HG02852 (cell line): Measurements from ENCODE around the gene TRIM44.

ENCODE experiments used
- ATAC-seq: cut with Tn5 transposase; IDR thresholded peaks from one replicate; pipeline ENCODE4 v1.9.1; 2021; ENCODE audit warnings: mild to moderate bottlenecking, moderate library complexity; ENCODE audit not compliant: unreplicated experiment

The TRIM44 gene

DNA sequence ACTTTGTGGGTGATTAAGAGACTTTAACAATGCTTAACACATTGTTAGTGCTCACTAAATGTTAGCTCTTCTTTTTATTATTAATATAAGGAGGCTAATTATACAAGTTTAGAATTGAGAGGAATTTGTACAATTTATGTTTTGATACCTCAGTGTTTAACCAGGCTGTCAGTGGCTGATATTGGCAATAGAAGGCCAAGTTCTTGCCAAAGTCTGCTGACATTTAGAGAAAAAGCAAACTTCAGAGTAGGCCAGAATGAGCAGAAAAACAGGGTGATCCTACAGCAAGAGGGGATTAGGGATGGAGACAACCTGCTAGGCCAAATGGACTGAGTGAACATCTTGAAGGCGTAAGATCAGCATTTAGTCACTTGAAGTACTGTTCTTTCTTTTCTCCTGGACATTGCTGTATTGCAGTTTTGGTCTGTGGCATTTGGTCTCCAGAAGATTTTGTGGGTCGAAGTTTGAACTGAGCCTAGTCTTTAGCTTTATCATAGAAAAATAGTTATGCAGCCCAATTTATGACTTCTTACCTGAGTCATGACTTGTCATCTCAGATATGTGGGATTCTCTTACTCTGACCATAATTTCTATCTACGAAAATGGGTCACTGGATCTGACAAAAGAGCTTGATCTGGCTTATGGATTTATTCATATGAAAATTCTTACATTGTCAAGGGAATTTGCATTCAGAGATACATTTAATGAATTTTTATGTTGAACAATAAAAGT, 9.0 kb downstream of the TRIM44 start:
- ATAC-seq, result no peak

DNA sequence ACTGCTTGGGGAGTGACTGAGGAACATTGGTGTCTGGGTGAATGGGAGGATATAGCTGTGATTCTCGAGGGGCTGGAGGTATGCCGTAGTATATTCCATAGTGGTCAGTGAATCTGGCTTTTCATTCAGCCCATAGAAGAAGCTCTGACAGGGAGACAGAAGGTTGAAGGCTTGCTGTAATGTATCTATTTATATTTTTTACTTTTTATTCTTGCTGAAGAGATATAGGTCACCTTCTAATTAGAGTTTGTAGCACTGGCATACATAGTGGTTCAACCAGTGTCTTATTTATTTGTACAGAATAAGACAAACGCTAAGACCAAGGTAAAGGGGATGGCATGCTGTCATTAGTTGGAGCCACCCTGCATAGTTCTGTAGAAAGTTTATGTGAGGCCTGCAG, 10.0 kb downstream of the TRIM44 start:
- ATAC-seq, result no peak

DNA sequence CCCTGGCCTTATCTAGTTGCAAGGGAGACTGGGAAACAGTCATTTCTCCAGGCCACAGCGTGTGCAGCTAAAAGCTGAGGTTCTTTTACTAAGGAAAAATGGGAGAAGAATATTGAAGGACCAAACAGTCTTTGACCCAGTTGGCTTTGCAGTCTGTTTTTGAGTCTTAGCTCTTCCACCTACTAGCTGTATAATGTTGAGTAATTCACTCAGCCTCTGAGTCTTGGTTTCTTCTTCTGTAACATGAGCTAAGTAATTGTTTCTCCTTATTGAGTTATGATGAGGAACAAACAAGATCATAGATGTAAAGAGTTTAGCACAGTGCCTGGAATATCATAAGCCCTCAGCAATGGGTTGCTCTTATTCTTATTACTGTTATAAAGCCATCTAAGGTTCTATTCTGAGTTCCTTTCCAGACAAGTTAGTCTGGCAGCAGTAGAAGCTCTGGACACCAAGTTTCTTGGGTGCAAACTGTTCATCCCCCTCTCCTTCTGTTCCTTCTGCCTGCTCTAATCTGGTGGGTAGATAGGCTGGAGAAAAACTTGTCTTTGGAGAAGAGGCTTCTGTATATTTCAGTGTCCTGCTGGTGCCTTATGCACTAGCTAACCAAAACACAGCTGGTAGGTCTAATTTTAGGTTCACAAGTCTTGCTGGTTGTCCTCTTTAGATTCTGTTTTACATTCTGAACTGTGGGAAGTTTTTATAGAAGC, 13.5 kb downstream of the TRIM44 start:
- ATAC-seq, result no peak

DNA sequence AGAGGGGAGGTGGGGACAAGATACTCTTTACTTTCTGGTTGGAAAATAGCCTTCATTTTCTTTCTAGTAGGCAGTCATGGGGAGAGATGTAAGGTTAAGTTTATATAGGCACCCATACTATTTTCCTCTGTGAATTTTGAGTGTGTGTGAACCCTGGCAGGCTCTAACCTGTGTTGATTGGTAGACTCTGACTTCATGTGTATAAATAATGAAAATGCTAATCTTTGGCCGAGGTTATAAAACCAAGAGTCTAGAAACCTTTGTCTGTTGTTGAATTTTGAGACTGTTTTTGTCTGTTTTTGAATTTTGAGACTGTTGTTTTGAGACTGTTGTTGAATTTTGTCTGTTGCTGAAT, 14.0 kb downstream of the TRIM44 start:
- ATAC-seq, result no peak

DNA sequence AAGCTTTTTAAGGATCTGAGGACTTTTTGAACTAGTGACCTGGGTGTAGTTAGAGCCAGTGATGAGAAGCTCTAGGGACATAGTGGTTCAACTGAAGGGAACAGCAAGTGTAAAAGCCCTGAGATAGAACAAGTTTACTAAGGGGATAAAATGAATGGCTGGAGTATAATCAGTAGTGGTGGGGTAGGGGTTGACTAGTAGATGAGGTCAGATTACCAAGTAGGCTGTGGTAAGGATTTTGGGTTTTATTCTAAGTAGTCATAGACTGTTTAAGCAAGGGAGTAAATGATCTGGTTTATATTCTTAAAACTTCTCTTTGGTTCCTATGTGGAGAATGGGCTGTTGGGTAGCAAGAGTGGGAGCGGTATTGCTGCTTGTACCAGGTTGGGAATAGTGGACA, 15.3 kb downstream of the TRIM44 start:
- no peak for ATAC-seq

DNA sequence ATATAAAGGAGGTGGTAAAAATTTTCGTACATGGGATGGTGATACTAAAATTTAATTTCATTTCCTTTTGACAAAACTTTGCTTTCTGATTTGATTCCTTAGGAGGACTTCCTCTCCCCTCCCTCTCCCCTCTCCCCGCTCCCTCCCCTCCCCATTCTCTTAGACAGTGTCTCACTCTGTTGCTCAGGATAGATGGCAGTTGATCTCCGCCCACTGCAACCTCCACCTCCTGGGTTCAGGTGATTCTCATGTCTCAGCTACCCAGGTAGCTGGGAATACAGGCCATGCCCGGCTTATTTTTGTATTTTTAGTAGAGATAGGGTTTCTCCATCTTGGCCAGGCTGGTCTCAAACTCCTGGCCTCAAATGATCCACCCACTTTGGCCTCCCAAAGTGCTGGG, 15.9 kb downstream of the TRIM44 start:
- no peak for ATAC-seq

DNA sequence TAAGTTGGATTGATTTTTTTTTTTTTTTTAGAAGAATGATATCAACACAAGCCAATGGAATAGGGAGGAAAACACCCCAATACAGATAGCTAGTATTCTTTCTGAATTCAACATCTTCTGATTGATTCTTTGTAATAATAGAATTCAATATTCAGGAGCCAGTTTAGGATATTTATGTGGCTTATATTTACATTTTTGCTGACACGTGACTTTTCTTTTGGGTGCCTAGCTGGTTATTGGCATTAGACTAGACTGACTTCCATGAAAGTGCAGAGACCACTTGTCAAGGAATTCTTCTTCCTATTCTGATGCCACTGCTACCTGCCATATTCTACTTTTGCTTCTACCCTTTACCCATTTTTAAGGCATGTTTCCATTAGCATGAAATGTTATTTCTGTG, 16.4 kb downstream of the TRIM44 start:
- ATAC-seq, result no peak

DNA sequence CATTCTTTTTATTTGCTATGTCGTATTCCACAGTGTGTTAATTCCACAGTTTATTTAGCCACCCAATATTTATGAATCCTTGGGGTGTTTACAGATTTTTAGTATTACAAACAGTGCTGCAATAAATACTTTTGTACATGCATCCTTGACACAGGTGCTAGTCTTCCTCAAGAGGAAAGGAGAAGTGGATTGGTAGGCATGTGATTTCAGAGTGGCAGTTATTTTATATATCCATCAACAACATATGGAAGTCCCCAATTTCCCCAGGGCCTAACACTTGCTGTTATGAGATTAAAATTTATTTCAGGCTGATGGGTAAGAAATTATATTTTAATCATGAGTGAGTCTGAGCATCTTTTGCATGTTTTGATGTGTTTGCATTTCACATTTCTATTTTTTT, 17.9 kb downstream of the TRIM44 start:
- ATAC-seq, result no peak

DNA sequence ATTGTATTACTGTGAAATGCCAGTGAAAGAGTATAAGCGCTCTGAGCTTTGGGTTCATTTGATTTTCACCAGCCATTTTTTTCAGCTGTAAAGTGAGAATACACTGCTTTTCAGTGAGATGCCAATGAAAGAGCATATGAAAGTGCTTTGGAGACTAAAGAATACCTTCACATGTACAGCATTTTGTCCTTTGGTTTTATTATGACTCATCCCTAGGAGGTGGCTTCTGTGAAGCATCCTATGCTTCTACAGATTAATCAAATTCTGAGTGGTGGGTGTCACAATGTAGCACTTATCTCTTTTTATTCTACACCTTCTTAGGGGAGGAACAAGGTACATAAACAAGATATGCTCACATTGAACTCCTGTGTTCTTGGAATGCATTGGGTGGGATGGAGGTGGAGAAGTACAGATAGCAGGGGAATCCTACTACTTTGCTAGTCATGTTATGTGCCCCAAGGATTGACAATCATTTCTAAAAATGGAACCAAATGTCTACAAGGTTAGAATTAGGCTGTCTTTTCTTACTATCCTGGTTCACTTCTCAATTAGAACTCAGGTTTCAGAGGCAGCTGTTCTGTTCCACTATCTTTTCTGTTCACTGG, 18.7 kb downstream of the TRIM44 start:
- ATAC-seq, result no peak

DNA sequence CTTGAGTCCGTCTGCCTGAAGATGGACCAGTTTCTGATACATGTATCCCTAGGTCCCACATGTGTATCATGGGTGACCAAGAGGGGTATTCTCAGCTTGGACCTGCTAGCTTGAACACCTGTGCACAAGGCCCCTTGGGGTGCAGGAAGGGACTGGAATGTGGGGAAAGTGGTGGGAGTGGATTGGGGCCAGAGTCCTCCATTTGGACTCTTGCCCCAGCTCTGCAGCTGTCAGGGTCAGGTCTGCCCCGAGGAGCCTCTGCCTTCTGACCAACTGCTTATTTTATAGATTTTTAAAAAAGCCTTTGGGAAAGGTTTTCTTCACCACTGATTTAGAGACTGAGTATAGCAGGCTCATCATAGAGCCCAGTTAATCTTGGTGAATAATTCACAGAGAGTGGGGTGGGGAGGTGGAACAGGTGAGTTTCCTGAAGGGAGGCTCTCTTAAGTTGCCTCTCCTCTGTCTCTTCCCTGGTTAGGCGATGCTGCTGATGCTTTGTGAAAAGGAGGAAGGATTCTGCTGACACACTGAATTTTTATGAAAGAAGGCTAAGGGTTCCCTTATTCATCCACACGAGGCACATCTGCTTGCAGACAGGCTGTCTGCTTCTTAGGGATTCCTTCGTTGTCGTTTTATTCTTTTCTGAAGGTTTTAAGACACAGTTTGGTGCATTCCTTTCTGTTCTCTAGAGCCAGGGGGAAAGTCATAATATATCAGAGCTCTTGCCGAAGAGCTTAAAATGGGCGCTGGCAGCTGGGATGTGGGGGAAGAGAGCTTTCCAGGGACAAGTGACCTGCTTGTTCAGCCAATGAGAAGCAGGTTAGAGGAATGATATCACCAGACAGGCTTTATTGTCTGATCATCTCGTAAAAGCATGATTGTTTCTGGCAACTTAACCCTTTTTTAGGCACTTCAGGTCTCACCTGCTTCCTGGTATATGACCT, 19.9 kb downstream of the TRIM44 start:
- ATAC-seq, result no peak

DNA sequence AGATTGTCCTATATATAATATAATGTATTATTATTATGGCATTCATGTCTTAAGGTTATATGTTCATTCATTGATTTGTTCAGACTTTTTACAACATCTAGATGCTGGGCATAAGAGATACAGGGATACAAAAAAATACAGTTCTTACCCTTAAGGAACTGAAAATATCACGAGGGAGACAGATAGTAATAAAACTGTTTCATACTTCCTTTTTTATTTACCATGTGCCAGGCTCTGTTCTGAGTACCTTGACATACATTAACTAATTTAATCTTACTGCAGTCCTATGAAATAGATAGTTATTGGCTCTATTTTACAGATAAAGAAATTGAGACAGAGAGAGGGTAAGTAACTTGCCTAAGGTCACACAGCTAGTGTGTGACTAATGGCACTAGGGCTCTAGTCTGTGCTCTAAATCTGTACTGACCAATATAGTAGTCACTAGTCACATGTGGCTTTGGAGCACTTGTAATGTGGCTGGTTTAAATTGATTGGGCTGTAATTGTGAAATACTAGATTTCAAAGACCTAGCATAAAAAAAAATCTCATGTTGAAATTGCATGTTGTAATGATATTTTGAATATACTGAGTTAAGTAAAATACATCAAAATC, 21.3 kb downstream of the TRIM44 start:
- peak; percentile 75 for ATAC-seq

DNA sequence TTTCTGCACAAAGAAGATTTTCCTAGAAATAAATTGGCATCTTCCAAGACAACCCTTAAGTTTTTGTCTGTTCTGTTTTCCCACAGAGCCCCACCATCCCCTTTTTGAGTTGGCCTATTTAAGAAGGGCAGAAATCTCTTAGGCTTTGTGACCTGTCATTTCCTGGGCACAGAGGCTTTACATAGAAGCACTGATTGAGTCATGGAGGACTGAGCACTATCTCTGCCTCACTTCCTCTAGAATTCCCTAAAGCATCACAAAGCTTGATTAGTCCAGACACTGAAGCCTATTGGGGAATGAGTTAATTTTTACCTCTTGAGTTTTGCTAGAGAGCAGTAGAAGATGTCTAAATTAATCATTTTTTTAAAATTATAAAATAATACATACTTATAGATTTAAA, 25.4 kb downstream of the TRIM44 start:
- no peak for ATAC-seq

DNA sequence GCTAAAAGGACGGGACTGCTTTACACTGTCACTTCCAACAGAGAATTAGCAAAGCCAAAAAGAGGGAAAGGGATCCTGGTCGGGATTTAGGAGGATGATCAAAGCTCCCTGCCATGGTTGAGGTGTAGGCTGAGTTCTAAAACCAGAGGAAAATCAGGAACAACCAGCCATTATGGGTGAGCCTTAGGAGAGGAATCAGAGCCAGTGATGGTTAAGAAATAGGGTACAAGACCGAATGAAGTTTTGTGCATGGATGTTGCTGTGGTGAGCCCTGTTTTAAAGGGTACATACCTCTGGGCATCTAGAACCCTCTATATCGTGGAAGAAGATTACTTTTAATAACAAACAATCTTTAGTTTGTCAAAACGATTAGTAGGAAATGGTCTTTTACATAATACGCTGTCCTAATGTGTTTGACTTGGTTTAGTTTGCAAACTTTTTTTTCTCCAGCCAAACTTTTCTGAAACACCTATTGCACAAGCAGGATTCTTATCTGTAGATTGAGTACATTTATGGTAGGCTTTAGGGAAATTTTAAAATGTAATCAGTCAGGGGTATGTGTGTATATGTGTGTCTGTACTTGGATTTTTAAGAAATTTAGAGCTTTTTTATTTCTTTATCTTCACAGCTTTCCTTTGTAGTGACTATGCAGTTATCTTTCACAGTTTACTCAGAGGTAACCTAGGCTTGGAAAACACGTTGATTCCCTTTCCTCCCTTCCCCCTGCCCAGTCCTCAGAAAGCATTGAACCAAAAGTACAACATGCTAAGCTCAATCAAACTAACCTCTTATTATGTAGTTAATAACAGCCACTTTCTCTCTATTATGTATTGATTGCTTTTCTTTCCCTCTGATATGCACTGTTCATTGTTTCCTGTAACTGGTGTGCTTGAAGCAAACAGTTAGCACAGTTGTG, 26.8 kb downstream of the TRIM44 start:
- ATAC-seq, result no peak

DNA sequence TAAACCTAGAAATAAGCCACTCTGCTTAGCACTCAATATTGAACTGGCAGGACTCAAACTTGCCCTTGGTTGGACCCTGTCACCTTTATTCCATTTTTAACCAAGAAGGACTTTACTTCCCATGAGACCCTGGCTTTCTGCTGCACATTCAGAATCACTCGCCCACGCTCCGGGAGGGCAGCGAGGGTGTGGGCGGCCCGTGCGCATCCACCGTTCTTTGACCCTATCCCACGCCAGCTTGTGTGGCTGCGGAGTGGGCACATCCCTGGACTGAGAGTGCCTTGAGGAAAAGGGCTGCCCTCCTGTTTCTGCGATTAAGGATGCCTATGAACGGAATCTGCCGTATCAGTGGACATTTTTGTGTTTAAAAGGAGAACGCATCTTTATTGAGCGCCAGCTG, 39.6 kb downstream of the TRIM44 start:
- ATAC-seq, result no peak

DNA sequence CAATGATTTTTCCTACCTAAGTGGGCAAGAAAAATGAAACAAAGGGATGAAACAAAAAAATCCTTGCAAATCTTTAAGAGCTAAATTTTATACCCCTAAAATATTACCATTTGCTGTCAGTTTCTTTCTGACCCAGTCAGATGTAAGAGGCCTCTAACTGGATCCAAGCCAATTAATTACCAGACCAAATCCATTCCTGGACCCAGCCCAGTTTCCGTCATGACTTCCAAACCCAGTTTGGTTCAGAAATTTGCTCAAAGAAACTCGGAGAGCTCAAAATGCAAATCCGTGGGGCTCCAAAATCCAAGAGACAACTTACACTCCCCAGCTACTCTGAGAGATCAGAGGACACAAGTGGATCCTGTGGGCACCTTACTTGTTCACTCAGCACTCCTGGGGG, 46.8 kb downstream of the TRIM44 start:
- no peak for ATAC-seq

DNA sequence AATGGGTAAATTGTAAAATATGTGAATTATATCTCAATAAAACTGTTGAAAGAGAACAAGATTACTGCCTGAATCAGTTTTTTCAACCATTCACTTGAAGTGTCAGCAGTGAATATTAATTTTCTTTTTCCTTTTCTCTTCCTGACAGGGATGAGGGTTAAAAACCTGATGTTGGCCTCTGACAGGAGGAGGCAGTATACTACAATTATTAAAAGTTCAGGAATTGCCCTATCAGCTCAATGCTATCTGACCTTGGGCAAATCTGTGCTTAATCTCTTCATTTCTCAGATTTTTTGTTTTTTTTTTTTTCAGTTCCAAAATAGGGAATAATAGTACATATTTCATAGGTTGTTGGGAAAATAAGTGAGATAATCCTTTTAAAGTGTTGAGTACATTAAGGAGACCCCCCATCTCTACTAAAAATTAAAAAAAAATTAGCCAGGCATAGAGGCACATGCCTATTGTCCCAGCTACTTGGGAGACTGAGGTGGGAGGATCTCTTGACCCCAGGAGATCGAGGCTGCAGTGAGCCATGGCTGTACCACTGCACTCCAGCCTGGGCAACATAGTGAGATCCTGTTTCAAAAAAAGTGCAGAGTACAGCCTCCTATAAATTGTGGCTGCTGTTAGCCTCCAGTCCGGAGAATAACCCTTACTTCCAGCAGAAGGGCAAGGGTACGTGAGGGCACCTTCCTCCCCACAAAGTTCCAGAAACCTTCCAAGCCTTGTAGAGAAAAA, 48.8 kb downstream of the TRIM44 start:
- ATAC-seq, result no peak

DNA sequence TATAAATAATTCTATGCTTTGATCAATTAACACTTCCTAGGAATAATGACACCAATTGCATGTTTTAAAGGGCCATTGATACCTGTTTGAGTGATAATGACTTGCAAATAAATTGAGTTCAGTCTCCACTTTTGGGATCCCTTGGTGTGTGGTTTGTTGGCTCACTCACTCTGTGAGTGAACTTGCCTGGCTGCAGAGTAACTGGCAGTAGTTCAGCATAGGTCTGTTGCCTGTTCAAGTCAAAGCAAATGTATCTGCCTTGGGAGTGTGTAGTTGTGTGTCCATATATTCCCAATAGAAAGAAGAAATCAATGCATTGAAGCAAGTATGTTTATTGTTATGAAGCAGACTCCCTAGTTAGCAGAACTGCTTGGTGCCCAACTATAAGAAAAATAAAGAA, 49.3 kb downstream of the TRIM44 start:
- ATAC-seq, result no peak

DNA sequence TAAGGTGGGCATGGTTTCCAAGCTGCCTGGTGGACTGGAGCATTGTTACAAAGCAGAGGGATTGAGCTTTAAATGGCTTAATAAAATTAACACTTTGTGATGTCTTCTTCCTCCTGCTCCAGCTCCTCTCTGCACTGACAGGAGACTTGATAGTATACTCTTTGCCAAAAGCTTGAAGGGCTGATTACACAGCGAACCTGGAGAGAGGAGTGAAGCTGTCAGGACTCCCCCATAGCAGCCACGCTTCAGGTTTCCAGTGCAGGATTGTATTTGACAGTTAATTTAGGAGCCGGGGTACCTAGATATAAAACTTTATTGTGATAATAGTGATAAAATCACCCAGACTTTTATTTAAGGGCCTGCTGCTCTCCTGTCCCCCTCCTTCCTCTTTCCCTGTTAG, 50.0 kb downstream of the TRIM44 start:
- no peak for ATAC-seq
